ENCODE results near the gene LY6G5C. TPM values are rescaled to one million over a fixed set of nuclear protein-coding genes. Genes with fewer than 3 reads are reported as not detected.

LY6G5C gene
- total and polyA plus RNA-seq, 2 donors (not counting 1 experiment from before 2014, with no cell fraction given), result 0.76 to 3.4 TPM

DNA sequence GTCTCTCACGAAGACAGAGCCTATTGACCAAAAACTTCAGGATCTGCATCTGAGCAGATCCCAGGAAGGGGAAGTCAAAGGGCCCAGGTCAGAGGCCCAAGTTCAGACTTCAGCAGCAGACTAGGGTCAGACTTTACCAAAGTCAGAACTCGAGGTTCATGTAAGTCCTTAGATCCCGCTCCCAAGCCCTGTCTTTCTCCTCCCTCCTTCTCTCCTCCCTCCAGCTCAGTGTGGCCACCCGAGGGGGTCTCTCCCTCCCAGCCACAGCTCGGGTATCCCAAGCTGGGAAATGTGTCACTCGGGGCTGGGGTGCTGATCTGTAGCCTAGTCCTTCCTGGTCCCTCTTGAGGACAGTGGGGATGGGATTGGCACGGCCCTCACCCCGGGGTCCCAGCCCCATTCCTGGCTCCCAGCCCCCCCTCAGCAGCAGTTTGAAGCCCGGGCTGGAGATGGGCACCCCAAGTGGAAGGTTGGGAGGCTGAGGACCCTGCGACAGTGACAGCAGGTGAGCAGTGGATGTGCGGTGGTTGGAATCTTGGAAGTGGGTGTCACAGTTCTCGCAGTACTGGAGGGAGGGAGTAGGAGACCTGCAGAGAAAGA is 18.6 kb downstream of the LY6G5C start:
- CTCF ChIA-PET, result interaction anchor here (0.9 to 2.4 kb wide), 3 partner anchors 9 to 111 kb away, joined by 4 to 10 read pairs (median 9); partner anchors contain the start of gene BAG6
- WGBS (ENCODE audit: insufficient coverage), result 91% methylated on average over 8 of the region's 12 CpGs
- Histone ChIP-seq H3K27ac (ENCODE audit: low read length in 2 of 2) (peak overlapping the region in 1 of 2 donors; percentile 27), H3K36me3 (replicated peaks in 1 of 2; ENCODE audit: control extremely low read depth in 1 of 2, control insufficient read depth in 1 of 2, extremely low read depth in 1 of 2, insufficient read depth in 2 of 2, low read length in 1 of 2) (peaks cover 4 to 45% of the 10 kb centered on the region in 2 experiments), H3K4me2 (replicated peaks; ENCODE audit: low read depth, low read length, poor library complexity, severe bottlenecking) (no peak overlapping the region), H3K4me1 (ENCODE audit: control insufficient read depth in 2 of 2, insufficient read depth in 2 of 2, low read length in 2 of 2) (peaks cover 50 to 71% of the 10 kb centered on the region in 2 donors), H3K9me3 (ENCODE audit: control extremely low read depth in 1 of 3, control insufficient read depth in 2 of 3, insufficient read depth in 1 of 3, low read length in 2 of 3) (no peaks in the 10 kb centered on the region), H3K79me2 (ENCODE audit: control insufficient read depth, insufficient read depth, low read length) (peaks cover 88% of the 10 kb centered on the region), H3K4me3 (ENCODE audit: control extremely low read depth in 1 of 5, extremely low read depth in 1 of 5, insufficient read depth in 1 of 5, low read depth in 2 of 5, low read length in 4 of 5) (no peak overlapping the region), H3K27me3 (replicated peaks in 1 of 4; ENCODE audit: control extremely low read depth in 1 of 4, control insufficient read depth in 3 of 4, insufficient read depth in 4 of 4, low read length in 3 of 4) (no peaks in the 10 kb centered on the region), H3K9ac (ENCODE audit: low read length) (no peak overlapping the region), H2AFZ (ENCODE audit: insufficient read depth, low read depth, low read length, poor library complexity, severe bottlenecking) (no peak overlapping the region), H4K20me1 (ENCODE audit: control insufficient read depth, insufficient read depth, low read length, poor library complexity, severe bottlenecking) (peaks cover 23% of the 10 kb centered on the region)
- DNase-seq (no peak), ATAC-seq (ENCODE audit: low read depth) (no peak)
- Mint-ChIP-seq H3K4me3 (peak overlapping the region; percentile 59), H3K27me3 (no peaks in the 10 kb centered on the region), H3K4me1 (peaks cover 73% of the 10 kb centered on the region), H3K27ac (peak overlapping the region; percentile 74), H3K9me3 (ENCODE audit: insufficient read depth) (no peaks in the 10 kb centered on the region)
- POLR2A ChIA-PET, result interaction anchor here (0.6 to 5.9 kb wide), 4 partner anchors 10 to 103 kb away, joined by 3 to 57 read pairs (median 4); partner anchors contain the start of gene BAG6
- no peak for TF ChIP-seq EZH2 (IDR thresholded peaks at IDR 0.05; ENCODE audit: borderline replicate concordance, insufficient read depth, low read depth, low read length, poor library complexity, severe bottlenecking)
- no peak for TF ChIP-seq CTCF (IDR thresholded peaks at IDR 0.05)
- intact Hi-C loops (cut with micrococcal nuclease), result no loop called here

Measured in B cell (primary cell).